GM12892 (cell line): ENCODE measurements around the gene ZNF2.
"Not testable (repeated sequence)": the region's sequence is repeated elsewhere in the genome, so short reads cannot be mapped to it uniquely, and the experiment has no call there.

Experiments
- DNase-seq: peaks from one replicate; pipeline ENCODE4 v3.0.0; 2011; ENCODE audit not compliant: insufficient read length
- FAIRE-seq: peaks from 2 replicates; lab custom pipeline; 2011; peaks lifted over from hg19 to GRCh38; lab: Jason Lieb, UNC
- POLR2A ChIP-seq: IDR thresholded peaks from 2 replicates; pipeline ENCODE4 v1.6.1; 2011; ENCODE audit warnings: low read depth, low read length, control low read depth
- POLR2AphosphoS5 ChIP-seq: IDR thresholded peaks from 2 replicates; pipeline ENCODE4 v1.6.1; 2011; ENCODE audit warnings: low read depth, low read length, control low read depth
- TAF1 ChIP-seq: IDR thresholded peaks from 2 replicates; pipeline ENCODE4 v1.6.1; 2011; ENCODE audit warnings: low read depth, mild to moderate bottlenecking, control low read depth, low read length, borderline replicate concordance

Gene ZNF2

GRCh38 chr2:95166065-95166763 lies 605 bp downstream of the ZNF2 start:
- TF ChIP-seq POLR2AphosphoS5 (no peak), TAF1 (no peak), POLR2A (no peak)
- peak; percentile 60 for FAIRE-seq
- no peak for DNase-seq

- TF ChIP-seq TAF1 (no peak), POLR2AphosphoS5 (no peak), POLR2A (no peak)
- DNase-seq (no peak), FAIRE-seq (no peak)
Observed at GRCh38 chr2:95171902-95172301, 6.3 kb downstream of the ZNF2 start.

DNA sequence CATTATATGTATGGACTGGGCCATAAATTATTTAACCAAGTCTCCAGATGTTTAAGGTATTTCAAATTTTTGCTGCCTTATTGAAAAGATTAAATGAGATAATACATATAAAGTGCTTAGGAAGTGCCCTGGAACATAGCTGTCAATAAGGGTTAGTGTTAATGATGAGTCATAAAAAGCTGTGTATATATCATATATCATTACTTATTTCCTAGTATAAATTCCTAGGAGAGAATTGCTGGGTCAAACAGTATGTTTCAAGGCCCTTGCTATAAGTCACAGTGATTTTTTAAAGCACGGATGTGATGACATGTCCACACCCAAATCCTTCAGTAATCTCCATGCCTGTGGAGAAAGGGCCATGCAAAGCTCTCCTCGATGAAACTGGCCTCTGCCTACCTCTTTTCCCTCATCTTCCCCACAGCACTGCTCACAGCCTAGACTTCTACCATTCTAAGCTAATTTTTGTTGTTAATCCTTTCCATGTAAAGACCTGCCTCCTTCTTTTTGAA lies 8.5 kb downstream of the ZNF2 start:
- TF ChIP-seq TAF1 (no peak), POLR2A (no peak), POLR2AphosphoS5 (no peak)
- FAIRE-seq (no peak), DNase-seq (no peak)

DNA sequence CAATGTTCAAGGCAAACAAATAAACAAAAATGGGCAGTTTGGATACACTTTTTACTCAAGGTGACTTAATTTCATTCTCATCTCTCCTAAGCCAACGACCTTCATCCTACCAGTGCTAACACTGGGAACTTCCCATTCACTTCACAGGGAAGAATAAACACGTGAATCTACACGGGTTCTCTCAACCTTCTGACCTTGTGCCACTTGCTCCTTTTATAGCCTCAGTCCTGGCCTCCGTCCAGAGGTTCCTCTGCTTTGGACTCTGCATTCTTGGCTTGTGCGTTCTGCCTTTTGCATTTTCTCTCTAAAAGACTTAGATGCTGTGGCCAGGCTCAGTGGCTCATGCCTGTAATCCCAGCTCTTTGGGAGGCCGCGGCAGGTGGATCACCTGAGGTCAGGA lies 13.8 kb downstream of the ZNF2 start:
- no peak for TF ChIP-seq TAF1
- DNase-seq, result no peak
- FAIRE-seq, result no peak

DNA sequence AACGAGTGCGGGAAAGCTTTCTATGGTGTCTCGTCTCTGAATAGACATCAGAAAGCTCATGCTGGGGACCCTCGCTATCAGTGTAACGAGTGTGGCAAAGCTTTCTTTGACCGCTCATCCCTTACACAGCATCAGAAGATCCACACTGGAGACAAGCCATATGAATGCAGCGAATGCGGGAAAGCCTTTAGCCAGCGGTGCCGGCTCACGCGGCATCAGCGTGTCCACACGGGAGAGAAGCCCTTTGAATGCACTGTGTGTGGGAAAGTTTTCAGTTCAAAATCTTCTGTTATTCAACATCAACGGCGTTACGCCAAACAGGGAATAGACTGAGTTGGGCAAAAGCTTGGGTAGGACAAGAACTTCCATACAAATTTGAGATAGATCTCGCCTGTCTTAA lies 16.2 kb downstream of the ZNF2 start:
- DNase-seq (no peak), FAIRE-seq (no peak)
- TF ChIP-seq POLR2AphosphoS5, result no peak
- TF ChIP-seq POLR2A, result no peak
- no peak for TF ChIP-seq TAF1

GRCh38 chr2:95185197-95185596 lies 19.6 kb downstream of the ZNF2 start:
- no peak for FAIRE-seq
- TF ChIP-seq TAF1, result no peak
- TF ChIP-seq POLR2AphosphoS5, result no peak
- TF ChIP-seq POLR2A, result no peak
- no peak for DNase-seq

DNA sequence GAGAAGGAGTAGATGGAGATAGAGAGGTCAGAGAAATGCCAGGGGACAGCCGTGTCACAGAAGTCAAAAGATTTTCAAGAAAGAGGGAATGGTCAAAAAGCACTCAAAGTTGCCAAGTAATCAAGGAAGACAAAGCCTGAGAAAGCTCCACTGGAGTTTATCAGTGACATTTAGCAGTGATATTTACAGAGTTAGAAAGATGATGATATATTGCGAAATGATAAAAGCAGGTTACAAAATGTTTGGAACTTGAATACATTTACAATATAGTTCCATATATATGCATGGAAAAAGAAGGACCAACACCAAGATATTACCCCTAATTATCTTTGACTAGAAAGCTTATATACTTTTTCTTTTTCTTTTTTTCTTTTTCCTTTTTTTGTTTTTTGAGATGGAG lies 20.4 kb downstream of the ZNF2 start:
- FAIRE-seq (no peak), DNase-seq (no peak)
- TF ChIP-seq POLR2A (no peak), TAF1 (no peak), POLR2AphosphoS5 (no peak)

DNA sequence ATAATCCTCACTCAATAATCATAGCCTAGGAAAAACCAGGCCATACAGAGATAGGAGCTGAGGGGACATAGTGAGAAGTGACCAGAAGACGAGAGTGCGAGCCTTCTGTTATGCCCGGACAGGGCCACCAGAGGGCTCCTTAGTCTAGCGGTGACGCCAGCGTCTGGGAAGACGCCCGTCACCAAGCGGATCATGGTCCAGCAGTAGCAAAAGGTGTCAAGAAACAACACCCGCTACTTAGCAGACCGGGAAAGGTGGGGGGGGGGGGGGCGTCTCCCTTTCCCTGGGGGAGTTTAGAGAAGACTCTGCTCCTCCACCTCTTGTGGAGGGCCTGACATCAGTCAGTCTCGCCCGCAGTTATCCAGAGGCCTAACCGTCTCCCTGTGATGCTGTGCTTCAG lies 27.3 kb downstream of the ZNF2 start:
- not testable (repeated sequence) for FAIRE-seq, DNase-seq

- DNase-seq (no peak), FAIRE-seq (no peak)
- TF ChIP-seq POLR2A (no peak), TAF1 (no peak), POLR2AphosphoS5 (no peak)
Observed at GRCh38 chr2:95203911-95204310, 38.3 kb downstream of the ZNF2 start.

- DNase-seq (no peak), FAIRE-seq (no peak)
- TF ChIP-seq TAF1 (no peak), POLR2A (no peak), POLR2AphosphoS5 (no peak)
Observed at GRCh38 chr2:95204396-95204795, 38.8 kb downstream of the ZNF2 start.

GRCh38 chr2:95206096-95206495 lies 40.5 kb downstream of the ZNF2 start:
- DNase-seq, result no peak
- TF ChIP-seq POLR2AphosphoS5, result no peak
- TF ChIP-seq POLR2A, result no peak
- no peak for TF ChIP-seq TAF1
- FAIRE-seq, result no peak

GRCh38 chr2:95207111-95207961 lies 41.7 kb downstream of the ZNF2 start, which contains the start of gene ZNF892:
ZNF892 (plus strand) TSS chr2:95207521; CDS start chr2:95207816, 295 bp downstream.
- FAIRE-seq, result peak; percentile 81
- peak; percentile 92 for DNase-seq
- TF ChIP-seq POLR2A, result peak; percentile 60; the same call in 1 of the 2 replicates
- no peak for TF ChIP-seq TAF1
- no peak for TF ChIP-seq POLR2AphosphoS5
